ENCODE measurements around the gene TGFB2.

TGFB2 gene

GRCh38 chr1:218344814-218345672 is at the start of gene TGFB2:
TGFB2 (plus strand) TSS chr1:218345336; CDS start chr1:218346702, 1,366 bp downstream.
- TF ChIP-seq Cebpa-rat (IDR thresholded peaks at IDR 0.05) = no peak
- Histone ChIP-seq H3K9ac (peak within 1 kb of the TSS; percentile 31; the same call in 1 of the 2 replicates), H3K9me3 (no peaks in the 10 kb centered on the region), H3K4me2 (peak within 1 kb of the TSS; percentile 88), H3K27ac (no peak within 1 kb of the TSS), H3K4me1 (peaks cover 33% of the 10 kb centered on the region), H3K4me3 (peak within 1 kb of the TSS; percentile 66), H3K27me3 (peaks cover 76% of the 10 kb centered on the region), H3K36me3 (no peaks in the 10 kb centered on the region), H4K20me1 (peaks cover 47% of the 10 kb centered on the region)

GRCh38 chr1:218296162-218296561 is 49.0 kb upstream of the TGFB2 start:
- no peak for TF ChIP-seq Cebpa-rat (IDR thresholded peaks at IDR 0.05)
- H3K4me3 ChIP-seq = no peak overlapping the region
- no peak overlapping the region for H3K9ac ChIP-seq
- no peaks in the 10 kb centered on the region for H3K27me3 ChIP-seq
- H3K27ac ChIP-seq = no peak overlapping the region
- H3K4me1 ChIP-seq = no peaks in the 10 kb centered on the region
- H3K36me3 ChIP-seq = peaks cover 19% of the 10 kb centered on the region
- H3K9me3 ChIP-seq = no peaks in the 10 kb centered on the region
- H3K4me2 ChIP-seq = no peak overlapping the region
- peaks cover 100% of the 10 kb centered on the region for H4K20me1 ChIP-seq

GRCh38 chr1:218297461-218297860 is 47.7 kb upstream of the TGFB2 start:
- no peak overlapping the region for H3K4me2 ChIP-seq
- peaks cover 96% of the 10 kb centered on the region for H4K20me1 ChIP-seq
- no peaks in the 10 kb centered on the region for H3K27me3 ChIP-seq
- H3K36me3 ChIP-seq = peaks cover 27% of the 10 kb centered on the region
- no peaks in the 10 kb centered on the region for H3K4me1 ChIP-seq
- no peak overlapping the region for H3K4me3 ChIP-seq
- H3K9ac ChIP-seq = no peak overlapping the region
- no peaks in the 10 kb centered on the region for H3K9me3 ChIP-seq
- H3K27ac ChIP-seq = no peak overlapping the region
- no peak for TF ChIP-seq Cebpa-rat (IDR thresholded peaks at IDR 0.05)

- Histone ChIP-seq H3K4me2 (no peak overlapping the region), H3K4me1 (no peaks in the 10 kb centered on the region), H3K9ac (no peak overlapping the region), H4K20me1 (peaks cover 92% of the 10 kb centered on the region), H3K27me3 (no peaks in the 10 kb centered on the region), H3K36me3 (peaks cover 31% of the 10 kb centered on the region), H3K27ac (no peak overlapping the region), H3K4me3 (no peak overlapping the region), H3K9me3 (no peaks in the 10 kb centered on the region)
- no peak for TF ChIP-seq Cebpa-rat (IDR thresholded peaks at IDR 0.05)
These were observed 47.3 kb upstream of the TGFB2 start for GRCh38 chr1:218297867-218298266.

GRCh38 chr1:218298398-218298797 is 46.7 kb upstream of the TGFB2 start:
- H3K4me3 ChIP-seq = no peak overlapping the region
- no peak overlapping the region for H3K4me2 ChIP-seq
- no peaks in the 10 kb centered on the region for H3K9me3 ChIP-seq
- no peak overlapping the region for H3K27ac ChIP-seq
- H3K36me3 ChIP-seq = peaks cover 31% of the 10 kb centered on the region
- no peak overlapping the region for H3K9ac ChIP-seq
- no peaks in the 10 kb centered on the region for H3K4me1 ChIP-seq
- peaks cover 87% of the 10 kb centered on the region for H4K20me1 ChIP-seq
- TF ChIP-seq Cebpa-rat (IDR thresholded peaks at IDR 0.05) = no peak
- H3K27me3 ChIP-seq = no peaks in the 10 kb centered on the region

GRCh38 chr1:218299416-218299815 is 45.7 kb upstream of the TGFB2 start:
- Histone ChIP-seq H3K27ac (no peak overlapping the region), H3K9me3 (no peaks in the 10 kb centered on the region), H3K4me3 (no peak overlapping the region), H3K36me3 (peaks cover 26% of the 10 kb centered on the region), H3K4me1 (no peaks in the 10 kb centered on the region), H4K20me1 (peaks cover 80% of the 10 kb centered on the region), H3K27me3 (no peaks in the 10 kb centered on the region), H3K4me2 (no peak overlapping the region), H3K9ac (no peak overlapping the region)
- TF ChIP-seq Cebpa-rat (IDR thresholded peaks at IDR 0.05) = no peak

- no peak overlapping the region for H3K27ac ChIP-seq
- H3K4me2 ChIP-seq = no peak overlapping the region
These were observed 43.9 kb upstream of the TGFB2 start for GRCh38 chr1:218301217-218301616.

GRCh38 chr1:218302155-218302554 is 43.0 kb upstream of the TGFB2 start:
- Histone ChIP-seq H3K4me2 (no peak overlapping the region), H3K9ac (no peak overlapping the region), H3K27ac (no peak overlapping the region), H3K27me3 (no peaks in the 10 kb centered on the region), H3K9me3 (no peaks in the 10 kb centered on the region), H3K36me3 (peaks cover 32% of the 10 kb centered on the region), H3K4me3 (no peak overlapping the region), H3K4me1 (no peaks in the 10 kb centered on the region), H4K20me1 (peaks cover 63% of the 10 kb centered on the region)
- TF ChIP-seq Cebpa-rat (IDR thresholded peaks at IDR 0.05) = 0 out of 2 replicates have a peak, but pooled peaks have one; percentile 14

More at GRCh38 chr1:218301217-218301616, 43.9 kb upstream of the TGFB2 start:
- no peak for TF ChIP-seq Cebpa-rat (IDR thresholded peaks at IDR 0.05)
- Histone ChIP-seq H4K20me1 (peaks cover 73% of the 10 kb centered on the region), H3K9ac (no peak overlapping the region), H3K27me3 (no peaks in the 10 kb centered on the region), H3K4me3 (no peak overlapping the region), H3K4me1 (no peaks in the 10 kb centered on the region), H3K9me3 (no peaks in the 10 kb centered on the region), H3K36me3 (peaks cover 32% of the 10 kb centered on the region)

- H3K9me3 ChIP-seq = no peaks in the 10 kb centered on the region
- H3K9ac ChIP-seq = no peak overlapping the region
- H3K4me2 ChIP-seq = no peak overlapping the region
- H3K27me3 ChIP-seq = no peaks in the 10 kb centered on the region
- TF ChIP-seq Cebpa-rat (IDR thresholded peaks at IDR 0.05) = no peak
- peaks cover 52% of the 10 kb centered on the region for H4K20me1 ChIP-seq
- no peak overlapping the region for H3K4me3 ChIP-seq
- H3K4me1 ChIP-seq = no peaks in the 10 kb centered on the region
- no peak overlapping the region for H3K27ac ChIP-seq
- peaks cover 42% of the 10 kb centered on the region for H3K36me3 ChIP-seq
These were observed 41.8 kb upstream of the TGFB2 start for GRCh38 chr1:218303176-218303879.

All from BLaER1 (cell line).